Neural progenitor cell (in vitro differentiated cells): Measurements from ENCODE around the gene GALNT2. TPM values are rescaled to one million over a fixed set of nuclear protein-coding genes. Genes with fewer than 3 reads are reported as not detected.

ENCODE experiments used
- DNase-seq: peaks from one replicate; pipeline ENCODE4 v3.0.0-alpha.2; 2016; ENCODE audit warnings: low spot score
- H2AFZ ChIP-seq: fragments of 200-600 bp; sonication (generic); replicated peaks from 2 replicates; pipeline ENCODE4 v1.6.1; 2016; ENCODE audit warnings: antibody characterized with exemption
- H3F3A ChIP-seq: fragments of 200-600 bp; sonication (generic); 2 replicates; pipeline ENCODE4 v1.6.1; 2016; ENCODE audit warnings: antibody characterized with exemption, low read depth
- H3K27ac ChIP-seq: fragments of 200-600 bp; sonication (generic); 2 replicates; pipeline ENCODE4 v1.5.1; 2016; ENCODE audit warnings: mild to moderate bottlenecking
- H3K27me3 ChIP-seq: fragments of 200-600 bp; sonication (generic); 2 replicates; pipeline ENCODE4 v1.6.1; 2016; ENCODE audit warnings: mild to moderate bottlenecking, moderate library complexity
- H3K36me3 ChIP-seq: fragments of 200-600 bp; sonication (generic); 2 replicates; pipeline ENCODE4 v1.5.1; 2016
- H3K4me1 ChIP-seq: fragments of 200-600 bp; sonication (generic); 2 replicates; pipeline ENCODE4 v1.6.1; 2016; ENCODE audit warnings: mixed run types
- H3K4me2 ChIP-seq: fragments of 200-600 bp; sonication (generic); 2 replicates; pipeline ENCODE4 v1.6.1; 2016
- H3K4me3 ChIP-seq: fragments of 200-600 bp; sonication (generic); 2 replicates; pipeline ENCODE4 v1.5.1; 2016
- H3K79me2 ChIP-seq: fragments of 200-600 bp; sonication (generic); 2 replicates; pipeline ENCODE4 v1.6.1; 2016; ENCODE audit warnings: low read depth
- H3K9ac ChIP-seq: fragments of 200-600 bp; sonication (generic); 2 replicates; pipeline ENCODE4 v1.6.1; 2016
- H3K9me3 ChIP-seq: fragments of 200-600 bp; sonication (generic); 2 replicates; pipeline ENCODE4 v1.5.1; 2016; ENCODE audit warnings: low read depth
- H4K20me1 ChIP-seq: fragments of 200-600 bp; sonication (generic); 2 replicates; pipeline ENCODE4 v1.6.1; 2016; ENCODE audit warnings: low read depth
- H3K27ac Mint-ChIP-seq: 3 replicates; pipeline ENCODE4 v1.8.0; 2021; ENCODE audit warnings: mixed read lengths
- H3K27me3 Mint-ChIP-seq: 2 replicates; pipeline ENCODE4 v1.8.0; 2022; ENCODE audit warnings: low read depth, mild to moderate bottlenecking, inconsistent platforms, moderate library complexity, mixed read lengths; ENCODE audit not compliant: insufficient read depth
- H3K36me3 Mint-ChIP-seq: 3 replicates; pipeline ENCODE4 v1.8.0; 2021; ENCODE audit warnings: mixed read lengths
- H3K4me1 Mint-ChIP-seq: 3 replicates; pipeline ENCODE4 v1.8.0; 2021; ENCODE audit warnings: mixed read lengths
- H3K4me3 Mint-ChIP-seq: 3 replicates; pipeline ENCODE4 v1.8.0; 2021; ENCODE audit warnings: mild to moderate bottlenecking, moderate library complexity, mixed read lengths
- H3K9me3 Mint-ChIP-seq: 3 replicates; pipeline ENCODE4 v1.8.0; 2020; ENCODE audit warnings: mixed read lengths
- CTCF ChIP-seq: fragments of 200-600 bp; sonication (generic); IDR thresholded peaks from 2 replicates; pipeline ENCODE4 v1.5.1; 2017; ENCODE audit warnings: antibody characterized with exemption, mild to moderate bottlenecking
- EZH2 ChIP-seq: fragments of 200-600 bp; sonication (generic); IDR thresholded peaks from 2 replicates; pipeline ENCODE4 v1.6.1; 2017; ENCODE audit warnings: antibody characterized with exemption, mild to moderate bottlenecking, moderate library complexity
- EZH2phosphoT487 ChIP-seq: fragments of 200-600 bp; sonication (generic); IDR thresholded peaks from 2 replicates; pipeline ENCODE4 v1.6.1; 2017; ENCODE audit warnings: antibody characterized with exemption
- total RNA-seq: library from RNA; depleted of rRNA; stranded (reverse); fragments of >200 nt; gene quantifications from 2 replicates; pipeline ENCODE4 v1.2.3, GENCODE V29; 2015; ENCODE audit warnings: low replicate concordance

The GALNT2 gene
- total RNA-seq, 1 donor from 2014 or later: 37.6 TPM

GRCh38 chr1:230074270-230074669 lies 7.2 kb downstream of the GALNT2 start:
- H3K4me1 Mint-ChIP-seq: peaks cover 34% of the 10 kb centered on the region
- H3K36me3 Mint-ChIP-seq: peaks cover 12% of the 10 kb centered on the region
- DNase-seq: no peak
- Histone ChIP-seq H3K79me2 (peaks cover 91% of the 10 kb centered on the region), H3K27me3 (no peaks in the 10 kb centered on the region), H2AFZ (no peak overlapping the region), H3K36me3 (no peaks in the 10 kb centered on the region), H3K9me3 (no peaks in the 10 kb centered on the region), H3K27ac (no peak overlapping the region), H3F3A (peaks cover 3% of the 10 kb centered on the region), H3K4me1 (peaks cover 21% of the 10 kb centered on the region), H3K4me2 (no peak overlapping the region), H4K20me1 (peaks cover 93% of the 10 kb centered on the region), H3K4me3 (no peak overlapping the region), H3K9ac (no peak overlapping the region)
- H3K27ac Mint-ChIP-seq: no peak overlapping the region
- peaks cover 2% of the 10 kb centered on the region for H3K27me3 Mint-ChIP-seq
- H3K4me3 Mint-ChIP-seq: no peak overlapping the region
- H3K9me3 Mint-ChIP-seq: no peaks in the 10 kb centered on the region
- TF ChIP-seq EZH2phosphoT487 (no peak), EZH2 (no peak), CTCF (no peak)

GRCh38 chr1:230074762-230075161 lies 7.7 kb downstream of the GALNT2 start:
- Histone ChIP-seq H3K27me3 (no peaks in the 10 kb centered on the region), H2AFZ (no peak overlapping the region), H3F3A (no peaks in the 10 kb centered on the region), H3K36me3 (no peaks in the 10 kb centered on the region), H3K9me3 (no peaks in the 10 kb centered on the region), H3K4me1 (peaks cover 20% of the 10 kb centered on the region), H3K4me2 (no peak overlapping the region), H3K4me3 (no peak overlapping the region), H3K79me2 (peaks cover 91% of the 10 kb centered on the region), H3K27ac (no peak overlapping the region), H3K9ac (no peak overlapping the region), H4K20me1 (peaks cover 93% of the 10 kb centered on the region)
- H3K36me3 Mint-ChIP-seq: peaks cover 12% of the 10 kb centered on the region
- no peaks in the 10 kb centered on the region for H3K9me3 Mint-ChIP-seq
- TF ChIP-seq CTCF (no peak), EZH2 (no peak), EZH2phosphoT487 (no peak)
- H3K27ac Mint-ChIP-seq: no peak overlapping the region
- DNase-seq: no peak
- peaks cover 2% of the 10 kb centered on the region for H3K27me3 Mint-ChIP-seq
- no peak overlapping the region for H3K4me3 Mint-ChIP-seq
- peaks cover 33% of the 10 kb centered on the region for H3K4me1 Mint-ChIP-seq

GRCh38 chr1:230076121-230076520 lies 9.1 kb downstream of the GALNT2 start:
- Histone ChIP-seq H3K36me3 (no peaks in the 10 kb centered on the region), H3K4me3 (no peak overlapping the region), H3K27ac (no peak overlapping the region), H3K27me3 (no peaks in the 10 kb centered on the region), H4K20me1 (peaks cover 93% of the 10 kb centered on the region), H3K4me1 (peaks cover 14% of the 10 kb centered on the region), H3K9ac (no peak overlapping the region), H3K9me3 (no peaks in the 10 kb centered on the region), H3K79me2 (peaks cover 88% of the 10 kb centered on the region), H3F3A (no peaks in the 10 kb centered on the region), H3K4me2 (no peak overlapping the region), H2AFZ (no peak overlapping the region)
- peaks cover 12% of the 10 kb centered on the region for H3K36me3 Mint-ChIP-seq
- H3K9me3 Mint-ChIP-seq: no peaks in the 10 kb centered on the region
- H3K27me3 Mint-ChIP-seq: peaks cover 2% of the 10 kb centered on the region
- H3K4me1 Mint-ChIP-seq: peaks cover 30% of the 10 kb centered on the region
- no peak overlapping the region for H3K27ac Mint-ChIP-seq
- H3K4me3 Mint-ChIP-seq: no peak overlapping the region
- TF ChIP-seq EZH2phosphoT487 (no peak), EZH2 (no peak), CTCF (no peak)
- DNase-seq: no peak
